Cardiac muscle cell (in vitro differentiated cells and primary cell): Measurements from ENCODE around the gene GALC. TPM values are rescaled to one million over a fixed set of nuclear protein-coding genes. Genes with fewer than 3 reads are reported as not detected.

Experiments
- DNase-seq, 2 donors: peaks; one replicate each; pipeline versions ENCODE4 v3.0.0 to v3.0.0-alpha.2; 2010 to 2017; ENCODE audit warnings: low read depth in 1 of 2, low spot score in 1 of 2
- H3K27ac ChIP-seq: fragments of 200-600 bp; sonication (generic); 2 replicates; pipeline ENCODE4 v1.5.1; 2016
- H3K27me3 ChIP-seq: fragments of 200-600 bp; sonication (generic); 2 replicates; pipeline ENCODE4 v1.6.0; 2016; ENCODE audit warnings: control low read depth
- H3K36me3 ChIP-seq: fragments of 200-600 bp; sonication (generic); 2 replicates; pipeline ENCODE4 v1.5.1; 2016; ENCODE audit warnings: control low read depth
- H3K4me1 ChIP-seq: fragments of 200-600 bp; sonication (generic); 2 replicates; pipeline ENCODE4 v1.8.1; 2017; ENCODE audit warnings: low read depth, mild to moderate bottlenecking, mixed run types
- H3K4me3 ChIP-seq: fragments of 200-600 bp; sonication (generic); 2 replicates; pipeline ENCODE4 v1.5.1; 2016; ENCODE audit warnings: mild to moderate bottlenecking
- H3K9me3 ChIP-seq: fragments of 200-600 bp; sonication (generic); 2 replicates; pipeline ENCODE4 v1.5.1; 2017; ENCODE audit warnings: low read depth, mild to moderate bottlenecking, control low read depth
- CTCF ChIP-seq: IDR thresholded peaks from 2 replicates; pipeline ENCODE4 v1.5.1; 2012; ENCODE audit warnings: low read depth, mild to moderate bottlenecking, low read length
- polyA plus RNA-seq: library from polyadenylated mRNA; unstranded; fragments of >200 nt; fragmentation: Nextera tagmentation; extraction: Ambion mirVana; gene quantifications from 2 replicates; pipeline ENCODE4 v1.2.1, GENCODE V29; 2016
- total RNA-seq: library from RNA; depleted of rRNA; stranded (reverse); fragments of >200 nt; gene quantifications from 2 replicates; pipeline ENCODE4 v1.2.3, GENCODE V29; 2016

Gene GALC
- total and polyA plus RNA-seq, 2 experiments from 2014 or later: 31.3 to 41.9 TPM

- H3K4me3 ChIP-seq: no peak overlapping the region
- DNase-seq: no peak
These were observed 76.7 kb downstream of the GALC start for GRCh38 chr14:87916103-87916885.

GRCh38 chr14:87908550-87908949 lies 84.4 kb downstream of the GALC start:
- no peak for TF ChIP-seq CTCF
- Histone ChIP-seq H3K27me3 (no peaks in the 10 kb centered on the region), H3K4me3 (no peak overlapping the region), H3K9me3 (no peaks in the 10 kb centered on the region), H3K36me3 (no peaks in the 10 kb centered on the region), H3K27ac (no peak overlapping the region), H3K4me1 (no peaks in the 10 kb centered on the region)
- no peak for DNase-seq

More at GRCh38 chr14:87916103-87916885, 76.7 kb downstream of the GALC start:
- H3K4me1 ChIP-seq: no peaks in the 10 kb centered on the region
- no peak for TF ChIP-seq CTCF
- H3K27ac ChIP-seq: no peak overlapping the region
- H3K27me3 ChIP-seq: no peaks in the 10 kb centered on the region
- no peaks in the 10 kb centered on the region for H3K9me3 ChIP-seq
- no peaks in the 10 kb centered on the region for H3K36me3 ChIP-seq

GRCh38 chr14:87901652-87902051 lies 91.3 kb downstream of the GALC start:
- Histone ChIP-seq H3K4me1 (peaks cover 17% of the 10 kb centered on the region), H3K4me3 (no peak overlapping the region), H3K27ac (no peak overlapping the region), H3K36me3 (no peaks in the 10 kb centered on the region), H3K9me3 (no peaks in the 10 kb centered on the region), H3K27me3 (no peaks in the 10 kb centered on the region)
- no peak for TF ChIP-seq CTCF
- no peak for DNase-seq

GRCh38 chr14:87901236-87901635 lies 91.7 kb downstream of the GALC start:
- H3K27me3 ChIP-seq: no peaks in the 10 kb centered on the region
- H3K27ac ChIP-seq: no peak overlapping the region
- H3K4me3 ChIP-seq: no peak overlapping the region
- H3K9me3 ChIP-seq: no peaks in the 10 kb centered on the region
- no peak for TF ChIP-seq CTCF
- DNase-seq: peak in 1 of 2 donors; percentile 3
- H3K36me3 ChIP-seq: no peaks in the 10 kb centered on the region
- peaks cover 17% of the 10 kb centered on the region for H3K4me1 ChIP-seq

- DNase-seq: no peak
- TF ChIP-seq CTCF: no peak
These were observed 93.8 kb downstream of the GALC start for GRCh38 chr14:87899228-87899627.

More at GRCh38 chr14:87899228-87899627, 93.8 kb downstream of the GALC start:
- H3K4me3 ChIP-seq: no peak overlapping the region
- no peaks in the 10 kb centered on the region for H3K9me3 ChIP-seq
- no peaks in the 10 kb centered on the region for H3K27me3 ChIP-seq
- H3K27ac ChIP-seq: no peak overlapping the region
- H3K36me3 ChIP-seq: no peaks in the 10 kb centered on the region
- peaks cover 17% of the 10 kb centered on the region for H3K4me1 ChIP-seq
